Smooth muscle cell (in vitro differentiated cells): ENCODE data around the gene ARHGEF10L. TPM values are rescaled to one million over a fixed set of nuclear protein-coding genes. Genes with fewer than 3 reads are reported as not detected.

ENCODE experiments used
- DNase-seq: peaks from one replicate; lab custom pipeline; 2025; ENCODE audit not compliant: unreplicated experiment; lab: John Stamatoyannopoulos, UW
- H2AFZ ChIP-seq: fragments of 200-600 bp; sonication (generic); 2 replicates; pipeline ENCODE4 v1.6.0; 2016; ENCODE audit warnings: antibody characterized with exemption, low read depth, mild to moderate bottlenecking
- H3F3A ChIP-seq: fragments of 200-600 bp; sonication (generic); 2 replicates; pipeline ENCODE4 v1.6.0; 2017; ENCODE audit warnings: antibody characterized with exemption, low read depth
- H3K27ac ChIP-seq: fragments of 200-600 bp; sonication (generic); 2 replicates; pipeline ENCODE4 v1.5.1; 2016; ENCODE audit warnings: low read depth, mild to moderate bottlenecking
- H3K27me3 ChIP-seq: fragments of 200-600 bp; sonication (generic); 2 replicates; pipeline ENCODE4 v1.6.1; 2016; ENCODE audit warnings: low read depth, mild to moderate bottlenecking
- H3K36me3 ChIP-seq: fragments of 200-600 bp; sonication (generic); 2 replicates; pipeline ENCODE4 v1.5.1; 2016; ENCODE audit warnings: low read depth
- H3K4me1 ChIP-seq: fragments of 200-600 bp; sonication (generic); 2 replicates; pipeline ENCODE4 v1.5.1; 2016; ENCODE audit warnings: low read depth
- H3K4me2 ChIP-seq: fragments of 200-600 bp; sonication (generic); 2 replicates; pipeline ENCODE4 v1.6.0; 2016; ENCODE audit warnings: mild to moderate bottlenecking
- H3K4me3 ChIP-seq: fragments of 200-600 bp; sonication (generic); 2 replicates; pipeline ENCODE4 v1.5.1; 2016; ENCODE audit warnings: mild to moderate bottlenecking
- H3K79me2 ChIP-seq: fragments of 200-600 bp; sonication (generic); 2 replicates; pipeline ENCODE4 v1.6.0; 2016; ENCODE audit warnings: low read depth, mild to moderate bottlenecking
- H3K9ac ChIP-seq: fragments of 200-600 bp; sonication (generic); 2 replicates; pipeline ENCODE4 v1.6.0; 2016; ENCODE audit warnings: low read depth
- H3K9me3 ChIP-seq: fragments of 200-600 bp; sonication (generic); replicated peaks from 2 replicates; pipeline ENCODE4 v1.5.1; 2016; ENCODE audit warnings: low read depth
- H4K20me1 ChIP-seq: fragments of 200-600 bp; sonication (generic); 2 replicates; pipeline ENCODE4 v1.6.0; 2016; ENCODE audit warnings: low read depth
- CTCF ChIP-seq: fragments of 200-600 bp; sonication (generic); IDR thresholded peaks from 2 replicates; pipeline ENCODE4 v1.5.1; 2017; ENCODE audit warnings: borderline replicate concordance, mild to moderate bottlenecking, antibody characterized with exemption; ENCODE audit not compliant: insufficient read depth, poor library complexity, severe bottlenecking
- WGBS: methylation state at CpG from one replicate; pipeline ENCODE4 v1.1.7; 2016; ENCODE audit warnings: low lambda C conversion rate; 5-methylcytosine and 5-hydroxymethylcytosine counted together
- polyA plus RNA-seq: library from polyadenylated mRNA; unstranded; fragments of >200 nt; fragmentation: Nextera tagmentation; extraction: Ambion mirVana; gene quantifications from 2 replicates; pipeline ENCODE4 v1.2.1, GENCODE V29; 2016
- total RNA-seq: library from RNA; depleted of rRNA; stranded (reverse); fragments of >200 nt; gene quantifications from 2 replicates; pipeline ENCODE4 v1.2.3, GENCODE V29; 2014

The ARHGEF10L gene
- total and polyA plus RNA-seq, 2 experiments from 2014 or later, result 6.6 to 13.7 TPM

GRCh38 chr1:17582124-17582774, 42.8 kb downstream of the ARHGEF10L start:
- H3K27me3 ChIP-seq, result no peaks in the 10 kb centered on the region
- DNase-seq, result no peak
- H3K4me2 ChIP-seq, result no peak overlapping the region
- no peaks in the 10 kb centered on the region for H3K9me3 ChIP-seq
- no peak overlapping the region for H2AFZ ChIP-seq
- no peak overlapping the region for H3K27ac ChIP-seq
- no peak overlapping the region for H3K9ac ChIP-seq
- no peak overlapping the region for H3K4me3 ChIP-seq
- TF ChIP-seq CTCF, result no peak
- H3K36me3 ChIP-seq, result no peaks in the 10 kb centered on the region
- peaks cover 47% of the 10 kb centered on the region for H4K20me1 ChIP-seq
- H3K4me1 ChIP-seq, result peaks cover 9% of the 10 kb centered on the region
- peaks cover 14% of the 10 kb centered on the region for H3K79me2 ChIP-seq
- WGBS, result 70% methylated on average over 11 of the region's 11 CpGs
- H3F3A ChIP-seq, result no peaks in the 10 kb centered on the region

GRCh38 chr1:17584539-17584938, 45.0 kb downstream of the ARHGEF10L start:
- DNase-seq, result no peak
- H3F3A ChIP-seq, result peaks cover 10% of the 10 kb centered on the region
- H3K4me2 ChIP-seq, result no peak overlapping the region
- H3K79me2 ChIP-seq, result no peaks in the 10 kb centered on the region
- H3K4me3 ChIP-seq, result no peak overlapping the region
- 96% methylated on average over 10 of the region's 10 CpGs for WGBS
- H4K20me1 ChIP-seq, result peaks cover 29% of the 10 kb centered on the region
- no peak overlapping the region for H2AFZ ChIP-seq
- no peak overlapping the region for H3K27ac ChIP-seq
- no peak overlapping the region for H3K9ac ChIP-seq
- H3K4me1 ChIP-seq, result peaks cover 22% of the 10 kb centered on the region
- no peak for TF ChIP-seq CTCF
- no peaks in the 10 kb centered on the region for H3K27me3 ChIP-seq
- no peaks in the 10 kb centered on the region for H3K36me3 ChIP-seq
- no peaks in the 10 kb centered on the region for H3K9me3 ChIP-seq

- no peak for TF ChIP-seq CTCF
- Histone ChIP-seq H3K4me3 (no peak overlapping the region), H2AFZ (no peak overlapping the region), H3K27me3 (no peaks in the 10 kb centered on the region), H4K20me1 (peaks cover 20% of the 10 kb centered on the region), H3K4me2 (no peak overlapping the region), H3K4me1 (peaks cover 22% of the 10 kb centered on the region), H3K36me3 (no peaks in the 10 kb centered on the region), H3K27ac (peak overlapping the region; percentile 14), H3K9ac (no peak overlapping the region), H3K9me3 (no peaks in the 10 kb centered on the region), H3F3A (peaks cover 10% of the 10 kb centered on the region), H3K79me2 (no peaks in the 10 kb centered on the region)
- 90% methylated on average over 9 of the region's 9 CpGs for WGBS
- no peak for DNase-seq
Observed at GRCh38 chr1:17585266-17585987, 45.9 kb downstream of the ARHGEF10L start.
